HepG2 (cell line): ENCODE results near the gene FHDC1. TPM values are rescaled to one million over a fixed set of nuclear protein-coding genes. Genes with fewer than 3 reads are reported as not detected.

Source experiments
- ATAC-seq: fragments of 200-7000 bp; cut with Tn5 transposase; 3 replicates; pipeline ENCODE4 v1.9.1; 2020; ENCODE audit warnings: mild to moderate bottlenecking, moderate library complexity
- BruUV-seq: library from RNA; stranded (reverse); fragments of 400-500 nt; replicated peaks from 2 replicates; lab custom pipeline; 2021; lab: Mats Ljungman, UMichigan
- CTCF ChIA-PET: fragments of 300-600 bp; formaldehyde crosslinking; extraction: SDS; loops from one replicate; lab custom pipeline; 2021; ENCODE audit warnings: low total read pairs, inconsistent platforms, low intra/inter-chr PET ratio; lab: Yijun Ruan, JAX
- POLR2A ChIA-PET: fragments of 350-600 bp; sonication (Branson Sonifier 250); formaldehyde crosslinking; loops from one replicate; lab custom pipeline; 2020; ENCODE audit warnings: antibody characterized with exemption, inconsistent platforms; lab: Yijun Ruan, JAX
- DNase-seq: peaks from one replicate; pipeline ENCODE4 v3.0.0-alpha.2; 2015; ENCODE audit warnings: low spot score
- FAIRE-seq: peaks from 3 replicates; lab custom pipeline; 2011; peaks lifted over from hg19 to GRCh38; lab: Jason Lieb, UNC
- H2AFZ ChIP-seq: one replicate; pipeline ENCODE4 v1.6.1; 2011; ENCODE audit warnings: low read length, inconsistent platforms
- H3K27ac ChIP-seq: fragments of 300-600 bp; 3 replicates; pipeline ENCODE4 v1.8.0; 2011; ENCODE audit warnings: mixed run types, mild to moderate bottlenecking, mixed read lengths, low read length, inconsistent platforms; ENCODE audit not compliant: insufficient read depth; ENCODE audit errors: extremely low read length
- H3K27me3 ChIP-seq, 2 experiments: fragments of 200-600 bp in 1 of 2; 2 replicates in 1 of 2; 3 replicates in 1 of 2; pipeline versions ENCODE4 v1.6.0 to v1.8.0; 2011; ENCODE audit warnings: low read length in 2 of 2, mild to moderate bottlenecking in 2 of 2, moderate library complexity in 2 of 2, inconsistent platforms in 1 of 2; ENCODE audit not compliant: insufficient read depth in 2 of 2, control insufficient read depth in 1 of 2
- H3K36me3 ChIP-seq, 2 experiments: fragments of 200-600 bp in 1 of 2; replicated peaks in 1 of 2; 2 replicates in 1 of 2; 3 replicates in 1 of 2; pipeline versions ENCODE4 v1.5.1 to v1.8.0; 2011; ENCODE audit warnings: low read length in 2 of 2, inconsistent platforms in 1 of 2; ENCODE audit not compliant: insufficient read depth in 2 of 2, control insufficient read depth in 1 of 2
- H3K4me1 ChIP-seq: 2 replicates; pipeline ENCODE4 v1.5.1; 2012; ENCODE audit warnings: low read length, inconsistent platforms; ENCODE audit not compliant: insufficient read depth
- H3K4me2 ChIP-seq: 2 replicates; pipeline ENCODE4 v1.6.0; 2011; ENCODE audit warnings: low read depth, low read length, inconsistent platforms
- H3K4me3 ChIP-seq, 3 experiments: fragments of 200-600 bp in 1 of 3; sonication (generic), shearing (Covaris generic) in 1 of 3; replicated peaks in 1 of 3; 2 replicates each; pipeline ENCODE4 v1.5.1; 2011 to 2016; ENCODE audit warnings: low read length in 3 of 3, inconsistent platforms in 2 of 3, low read depth in 2 of 3, mild to moderate bottlenecking in 2 of 3, control low read depth in 1 of 3, mixed read lengths in 1 of 3; ENCODE audit not compliant: insufficient read depth in 1 of 3
- H3K79me2 ChIP-seq: one replicate; pipeline ENCODE4 v1.6.1; 2011; ENCODE audit warnings: low read length, inconsistent platforms; ENCODE audit not compliant: insufficient read depth
- H3K9ac ChIP-seq: 2 replicates; pipeline ENCODE4 v1.6.0; 2011; ENCODE audit warnings: mild to moderate bottlenecking, low read depth, low read length, inconsistent platforms; ENCODE audit not compliant: insufficient read depth
- H3K9me3 ChIP-seq: 2 replicates; pipeline ENCODE4 v1.5.1; 2012; ENCODE audit warnings: mild to moderate bottlenecking, low read length
- H4K20me1 ChIP-seq: 2 replicates; pipeline ENCODE4 v1.6.0; 2011; ENCODE audit warnings: inconsistent platforms, mild to moderate bottlenecking, low read length, moderate library complexity; ENCODE audit not compliant: insufficient read depth
- CAMTA2 ChIP-seq: sonication (generic); formaldehyde crosslinking; IDR thresholded peaks from 2 replicates; pipeline ENCODE4 v1.4.0; 2020; ENCODE audit warnings: mild to moderate bottlenecking, missing genetic modification reagents, borderline replicate concordance
- IRF2 ChIP-seq: IDR thresholded peaks from 2 replicates; pipeline ENCODE4 v1.6.1; 2018; ENCODE audit warnings: missing genetic modification reagents, missing compliant biosample characterization
- JUN ChIP-seq: sonication (generic); formaldehyde crosslinking; IDR thresholded peaks from 2 replicates; pipeline ENCODE4 v1.4.0; 2020; ENCODE audit warnings: mild to moderate bottlenecking, missing genetic modification reagents
- KLF6 ChIP-seq: IDR thresholded peaks from 2 replicates; pipeline ENCODE4 v1.8.0; 2016; ENCODE audit warnings: missing biosample characterization, missing genetic modification reagents
- MXD4 ChIP-seq: IDR thresholded peaks from 2 replicates; pipeline ENCODE4 v1.6.1; 2016; ENCODE audit warnings: mild to moderate bottlenecking, missing biosample characterization, missing genetic modification reagents
- RAD51 ChIP-seq: fragments of 450-650 bp; IDR thresholded peaks from 2 replicates; pipeline ENCODE4 v1.6.1; 2016; ENCODE audit warnings: borderline replicate concordance
- RXRA ChIP-seq: sonication (generic); formaldehyde crosslinking; IDR thresholded peaks from 2 replicates; pipeline ENCODE4 v1.5.1; 2020; ENCODE audit warnings: missing genetic modification reagents
- SMC3 ChIP-seq: IDR thresholded peaks from 2 replicates; pipeline ENCODE4 v1.6.1; 2011; ENCODE audit warnings: low read length, improper control_type of control experiment
- ZBTB21 ChIP-seq: sonication (generic); formaldehyde crosslinking; IDR thresholded peaks from 2 replicates; pipeline ENCODE4 v1.4.0; 2020; ENCODE audit warnings: missing genetic modification reagents
- ZNF317 ChIP-seq: sonication (generic); formaldehyde crosslinking; IDR thresholded peaks from 2 replicates; pipeline ENCODE4 v1.5.0; 2020; ENCODE audit warnings: mild to moderate bottlenecking, missing genetic modification reagents
- ZNF383 ChIP-seq: sonication (generic); formaldehyde crosslinking; IDR thresholded peaks from 2 replicates; pipeline ENCODE4 v1.4.0; 2020; ENCODE audit warnings: missing genetic modification reagents, mild to moderate bottlenecking, borderline replicate concordance
- ZNF432 ChIP-seq: sonication (generic); formaldehyde crosslinking; IDR thresholded peaks from 2 replicates; pipeline ENCODE4 v1.5.0; 2020; ENCODE audit warnings: missing genetic modification reagents, mild to moderate bottlenecking, borderline replicate concordance
- WGBS: methylation state at CpG from one replicate; pipeline ENCODE4 v1.1.6; 2017; ENCODE audit warnings: low lambda C conversion rate; 5-methylcytosine and 5-hydroxymethylcytosine counted together
- in situ Hi-C: cut with HindIII; loops from 2 replicates; pipeline ENCODE4 v1.10.0; 2017; ENCODE audit warnings: low pct_unique_long_range_greater_than_20kb; ENCODE audit not compliant: extremely low pct_ligation_motif_present
- intact Hi-C: fragments of 100-400 bp; cut with micrococcal nuclease; formaldehyde crosslinking; loops from one replicate; pipeline ENCODE4 v1.10.0; 2022; ENCODE audit not compliant: unreplicated experiment
- polyA plus RNA-seq, 8 experiments: library from polyadenylated mRNA; depleted of rRNA in 3 of 8; stranded (reverse) in 7 of 8; unstranded in 1 of 8; fragments of >200 nt; fragmentation: Illumina TruSeq in 4 of 8; extraction: Trizol in 4 of 8; gene quantifications; 2 replicates each; pipeline versions ENCODE4 v1.2.1 to v1.2.3, GENCODE V29; 2011 to 2016; ENCODE audit warnings: low read depth in 4 of 8, missing spikeins in 1 of 8, mixed read lengths in 1 of 8; ENCODE audit not compliant: insufficient read depth in 1 of 8
- total RNA-seq, 5 experiments: library from RNA; depleted of rRNA; stranded (reverse); fragments of >200 nt; fragmentation: Illumina TruSeq; extraction: Trizol; gene quantifications; 2 replicates each; pipeline ENCODE4 v1.2.3, GENCODE V29; 2016; ENCODE audit warnings: low read depth in 1 of 5
- TF ChIP-seq, protein P1 (sequence below): sonication (generic); formaldehyde crosslinking; IDR thresholded peaks from 2 replicates; pipeline ENCODE4 v1.5.0; 2020; ENCODE audit warnings: missing genetic modification reagents
- TF ChIP-seq, protein P2 (sequence below): sonication (generic); formaldehyde crosslinking; IDR thresholded peaks from 2 replicates; pipeline ENCODE4 v1.4.0; 2020; ENCODE audit warnings: missing genetic modification reagents, low read depth, mild to moderate bottlenecking, borderline replicate concordance
- TF ChIP-seq, protein P3 (sequence below): sonication (generic); formaldehyde crosslinking; IDR thresholded peaks from 2 replicates; pipeline ENCODE4 v1.9.0; 2021; ENCODE audit warnings: missing genetic modification reagents, mild to moderate bottlenecking, borderline replicate concordance

Gene FHDC1
- total and polyA plus RNA-seq, 2 of the 13 experiments (the other 11 are each of a cell fraction or from before 2014, with no cell fraction given), result 0.07 to 0.15 TPM

DNA sequence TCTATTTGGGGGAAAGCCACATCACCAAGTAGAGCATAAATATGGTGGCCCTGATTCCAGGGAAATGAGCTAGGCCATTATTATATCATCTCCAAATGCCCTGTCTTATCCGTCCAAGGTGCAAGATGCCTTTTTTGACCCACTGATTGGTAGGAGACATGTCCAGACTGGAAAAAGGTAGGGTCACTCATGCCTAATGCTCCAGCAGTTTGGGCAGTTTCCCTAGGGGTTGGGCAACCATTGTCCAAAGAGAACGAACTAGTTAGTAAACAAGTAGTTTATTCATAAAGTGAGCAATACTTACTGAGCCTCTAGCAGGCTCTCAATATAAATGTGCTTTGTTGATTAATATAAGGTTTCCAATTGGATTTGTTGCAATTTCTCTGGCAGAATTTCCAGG lies 6.2 kb downstream of the FHDC1 start:
- WGBS, result 61% methylated on average over 2 of the region's 2 CpGs
- intact Hi-C loops (no loop called here), in situ Hi-C loops (no loop called here)
- FAIRE-seq (no peak), DNase-seq (no peak), ATAC-seq (no peak)
- Histone ChIP-seq H3K9me3 (no peaks in the 10 kb centered on the region), H3K36me3 (no peaks in the 10 kb centered on the region), H3K4me1 (peaks cover 9% of the 10 kb centered on the region; the same call in 1 of the 2 replicates), H3K27ac (no peak overlapping the region), H3K79me2 (no peaks in the 10 kb centered on the region), H3K27me3 (peaks cover 1 to 24% of the 10 kb centered on the region in 2 experiments; a peak in 3 of 5 replicates), H4K20me1 (no peaks in the 10 kb centered on the region), H3K9ac (no peak overlapping the region), H2AFZ (no peak overlapping the region), H3K4me2 (no peak overlapping the region), H3K4me3 (no peak overlapping the region)
- ChIA-PET CTCF (no interaction called here), POLR2A (no interaction called here)
- TF ChIP-seq, protein P1, sequence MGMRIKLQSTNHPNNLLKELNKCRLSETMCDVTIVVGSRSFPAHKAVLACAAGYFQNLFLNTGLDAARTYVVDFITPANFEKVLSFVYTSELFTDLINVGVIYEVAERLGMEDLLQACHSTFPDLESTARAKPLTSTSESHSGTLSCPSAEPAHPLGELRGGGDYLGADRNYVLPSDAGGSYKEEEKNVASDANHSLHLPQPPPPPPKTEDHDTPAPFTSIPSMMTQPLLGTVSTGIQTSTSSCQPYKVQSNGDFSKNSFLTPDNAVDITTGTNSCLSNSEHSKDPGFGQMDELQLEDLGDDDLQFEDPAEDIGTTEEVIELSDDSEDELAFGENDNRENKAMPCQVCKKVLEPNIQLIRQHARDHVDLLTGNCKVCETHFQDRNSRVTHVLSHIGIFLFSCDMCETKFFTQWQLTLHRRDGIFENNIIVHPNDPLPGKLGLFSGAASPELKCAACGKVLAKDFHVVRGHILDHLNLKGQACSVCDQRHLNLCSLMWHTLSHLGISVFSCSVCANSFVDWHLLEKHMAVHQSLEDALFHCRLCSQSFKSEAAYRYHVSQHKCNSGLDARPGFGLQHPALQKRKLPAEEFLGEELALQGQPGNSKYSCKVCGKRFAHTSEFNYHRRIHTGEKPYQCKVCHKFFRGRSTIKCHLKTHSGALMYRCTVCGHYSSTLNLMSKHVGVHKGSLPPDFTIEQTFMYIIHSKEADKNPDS (CRISPR knock-in tag), result no peak
- TF ChIP-seq ZNF383 (CRISPR knock-in tag) (no peak), MXD4 (CRISPR knock-in tag) (no peak), ZNF317 (CRISPR knock-in tag) (no peak), IRF2 (no peak), JUN (CRISPR knock-in tag) (no peak)
- BruUV-seq, result no TSS peak

DNA sequence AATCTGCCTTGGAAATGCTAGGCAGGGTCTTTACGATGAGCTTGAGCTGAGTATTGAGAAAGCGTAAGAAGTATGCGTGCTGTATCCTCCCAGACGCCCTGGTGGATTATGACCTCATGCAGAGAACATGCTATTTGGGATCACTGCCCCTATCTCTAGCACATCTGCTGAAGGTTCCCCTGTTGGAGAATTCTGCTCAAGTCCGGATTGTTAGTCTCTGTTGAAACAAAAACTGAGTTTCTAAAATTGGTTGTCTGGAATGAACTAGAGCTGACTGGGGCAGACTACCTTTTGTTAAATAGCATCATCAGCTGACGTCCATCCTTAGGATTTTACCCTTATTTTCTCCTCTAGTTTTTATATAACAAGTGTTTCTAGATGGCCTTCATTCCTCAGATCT lies 7.5 kb downstream of the FHDC1 start:
- CTCF ChIA-PET, result no interaction called here
- H3K4me3 ChIP-seq, result no peak overlapping the region
- H3K36me3 ChIP-seq, result no peaks in the 10 kb centered on the region
- DNase-seq (no peak), FAIRE-seq (no peak), ATAC-seq (no peak)
- BruUV-seq, result no TSS peak
- intact Hi-C loops (no loop called here), in situ Hi-C loops (no loop called here)
- H3K9ac ChIP-seq, result no peak overlapping the region
- H4K20me1 ChIP-seq, result no peaks in the 10 kb centered on the region
- no peak overlapping the region for H2AFZ ChIP-seq
- POLR2A ChIA-PET, result no interaction called here
- H3K9me3 ChIP-seq, result no peaks in the 10 kb centered on the region
- no peaks in the 10 kb centered on the region for H3K4me1 ChIP-seq
- H3K27me3 ChIP-seq, result peaks cover 1 to 11% of the 10 kb centered on the region in 2 experiments; a peak in 3 of 5 replicates
- WGBS, result 86% methylated on average over 6 of the region's 6 CpGs
- H3K27ac ChIP-seq, result no peak overlapping the region
- no peaks in the 10 kb centered on the region for H3K79me2 ChIP-seq
- no peak overlapping the region for H3K4me2 ChIP-seq
- TF ChIP-seq RAD51, result no peak
- TF ChIP-seq ZNF432 (CRISPR knock-in tag), result no peak
- no peak for TF ChIP-seq CAMTA2
- no peak for TF ChIP-seq RXRA (CRISPR knock-in tag)
- TF ChIP-seq ZBTB21, result no peak
- no peak for TF ChIP-seq KLF6 (CRISPR knock-in tag)
- no peak for TF ChIP-seq SMC3
- TF ChIP-seq, protein P2, sequence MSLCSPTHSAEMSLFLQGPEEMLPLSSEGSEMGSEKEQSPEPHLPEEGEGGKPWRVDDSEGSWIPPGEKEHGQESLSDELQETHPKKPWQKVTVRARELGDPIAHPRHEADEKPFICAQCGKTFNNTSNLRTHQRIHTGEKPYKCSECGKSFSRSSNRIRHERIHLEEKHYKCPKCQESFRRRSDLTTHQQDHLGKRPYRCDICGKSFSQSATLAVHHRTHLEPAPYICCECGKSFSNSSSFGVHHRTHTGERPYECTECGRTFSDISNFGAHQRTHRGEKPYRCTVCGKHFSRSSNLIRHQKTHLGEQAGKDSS (CRISPR knock-in tag), result no peak
- TF ChIP-seq, protein P3, sequence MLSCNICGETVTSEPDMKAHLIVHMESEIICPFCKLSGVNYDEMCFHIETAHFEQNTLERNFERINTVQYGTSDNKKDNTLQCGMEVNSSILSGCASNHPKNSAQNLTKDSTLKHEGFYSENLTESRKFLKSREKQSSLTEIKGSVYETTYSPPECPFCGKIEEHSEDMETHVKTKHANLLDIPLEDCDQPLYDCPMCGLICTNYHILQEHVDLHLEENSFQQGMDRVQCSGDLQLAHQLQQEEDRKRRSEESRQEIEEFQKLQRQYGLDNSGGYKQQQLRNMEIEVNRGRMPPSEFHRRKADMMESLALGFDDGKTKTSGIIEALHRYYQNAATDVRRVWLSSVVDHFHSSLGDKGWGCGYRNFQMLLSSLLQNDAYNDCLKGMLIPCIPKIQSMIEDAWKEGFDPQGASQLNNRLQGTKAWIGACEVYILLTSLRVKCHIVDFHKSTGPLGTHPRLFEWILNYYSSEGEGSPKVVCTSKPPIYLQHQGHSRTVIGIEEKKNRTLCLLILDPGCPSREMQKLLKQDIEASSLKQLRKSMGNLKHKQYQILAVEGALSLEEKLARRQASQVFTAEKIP (CRISPR knock-in tag), result no peak
